Dermis microvascular lymphatic vessel endothelial cell (primary cell): ENCODE measurements around the gene EVI5. TPM values are rescaled to one million over a fixed set of nuclear protein-coding genes. Genes with fewer than 3 reads are reported as not detected.

ENCODE experiments used
- DNase-seq, 2 donors: peaks; one replicate each; pipeline versions ENCODE4 v3.0.0 to v3.0.0-alpha.2; 2010; ENCODE audit warnings: low read depth in 2 of 2
- total RNA-seq: library from RNA; depleted of rRNA; stranded (reverse); fragments of >200 nt; gene quantifications from 2 replicates; pipeline ENCODE4 v1.2.1, GENCODE V29; 2014

EVI5 gene
- total RNA-seq, 1 donor from 2014 or later = 19.4 TPM

DNA sequence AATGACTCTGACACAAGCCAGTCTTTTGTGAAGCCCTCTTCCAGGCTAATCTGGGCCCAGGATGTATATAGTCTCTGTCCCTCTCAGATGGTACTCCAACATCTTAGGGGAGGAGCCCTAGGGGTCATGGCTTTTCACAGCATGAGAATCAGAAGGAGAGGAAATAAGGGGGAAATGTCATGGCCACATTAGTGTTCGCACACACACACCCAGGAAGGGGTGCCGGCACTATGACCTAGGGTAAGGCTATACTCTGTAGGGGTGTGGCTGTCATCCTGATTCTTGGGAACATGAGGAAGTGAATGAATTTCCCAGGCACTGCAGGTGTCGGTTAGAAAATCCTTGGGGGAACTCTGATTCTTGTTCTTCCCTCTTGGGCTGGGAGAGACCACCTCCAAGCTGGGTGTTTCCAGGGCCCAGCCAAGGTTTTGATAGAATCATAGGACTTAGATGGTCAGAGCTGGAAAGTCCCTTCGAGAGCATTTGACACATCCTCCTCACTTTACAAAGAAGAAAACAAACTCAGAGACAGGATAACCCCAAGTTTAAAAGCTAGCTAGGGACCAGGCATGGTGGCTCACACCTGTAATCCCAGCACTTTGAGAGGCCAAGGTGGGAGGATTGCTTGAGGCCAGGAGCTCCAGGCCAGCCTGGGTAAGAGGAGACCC is 320.2 kb downstream of the EVI5 start:
- no peak for DNase-seq

DNA sequence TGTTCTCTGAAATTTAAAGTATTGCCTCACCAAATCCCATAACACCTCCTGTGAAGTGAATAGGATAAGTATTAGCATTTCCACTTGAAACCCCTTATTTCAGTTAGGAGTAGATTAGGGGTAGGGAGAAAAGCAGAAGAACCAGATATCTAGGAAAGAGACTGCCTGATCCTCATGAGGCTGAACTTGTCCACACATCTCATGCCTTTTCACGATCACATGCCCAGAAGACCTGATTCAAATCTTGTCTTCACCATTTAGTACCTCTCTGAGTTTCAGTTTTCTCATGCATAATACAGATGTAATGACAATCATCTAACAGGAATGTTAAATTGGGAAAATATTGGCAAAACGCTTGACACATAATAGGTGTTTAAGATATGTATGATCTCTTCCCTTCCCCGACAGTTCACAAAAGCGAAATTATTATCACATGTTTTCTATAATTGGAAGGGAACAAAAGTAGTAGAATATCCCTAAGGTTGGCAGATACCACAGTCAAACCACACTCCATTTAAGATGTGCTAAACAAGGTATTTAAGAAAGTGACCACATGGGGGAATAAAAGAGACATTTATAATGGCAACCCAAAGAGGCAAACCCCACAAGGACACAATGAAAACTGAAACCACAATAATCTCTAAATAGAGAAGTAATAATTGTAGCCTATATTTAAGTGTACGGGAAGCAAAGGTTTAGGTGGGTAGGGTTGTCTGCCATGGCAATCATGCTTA is 323.4 kb downstream of the EVI5 start:
- DNase-seq = no peak

DNA sequence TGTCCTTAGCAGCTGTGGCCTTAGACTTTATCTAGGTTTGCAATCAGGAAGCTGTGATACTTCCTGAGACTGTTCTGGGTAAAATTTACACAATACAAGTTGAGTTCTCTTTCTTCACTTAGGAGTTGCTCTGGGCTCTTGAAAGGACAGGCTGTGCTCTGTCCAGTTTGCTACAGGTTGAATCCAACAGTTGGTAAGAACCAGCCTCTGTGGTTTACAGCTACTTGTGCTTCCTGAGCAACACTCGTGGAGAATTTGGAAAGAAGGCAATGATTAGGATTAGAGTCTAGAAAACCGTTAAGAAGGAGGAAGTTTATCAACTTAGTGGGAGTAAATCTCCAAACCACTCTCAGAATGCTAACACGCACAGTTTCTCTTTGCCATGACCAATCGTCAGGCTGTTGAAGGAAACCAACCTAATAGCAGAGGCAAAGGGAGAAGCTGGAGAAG is 325.0 kb downstream of the EVI5 start:
- DNase-seq = no peak

Other genes starting within 250 kb of the EVI5 start
- gene RPL5, start 46.9 kb upstream of the EVI5 start, total RNA-seq = 1,100 and 1,183 TPM in 2 replicates
- 0.13 and 0.76 TPM in 2 replicates for gene DIPK1A, start 176.4 kb upstream of the EVI5 start, total RNA-seq